GM12891 (cell line): ENCODE results near the gene CIB4.

Source experiments
- PAX5 ChIP-seq: IDR thresholded peaks from 2 replicates; pipeline ENCODE4 v1.6.1; 2011; ENCODE audit warnings: low read length, moderate library complexity, mild to moderate bottlenecking; ENCODE audit not compliant: insufficient read depth, severe bottlenecking
- POLR2A ChIP-seq: IDR thresholded peaks from 2 replicates; pipeline ENCODE4 v1.6.1; 2011; ENCODE audit warnings: low read depth, low read length, control low read depth
- POLR2AphosphoS5 ChIP-seq: IDR thresholded peaks from 2 replicates; pipeline ENCODE4 v1.6.1; 2011; ENCODE audit warnings: low read depth, low read length, control low read depth
- POU2F2 ChIP-seq: IDR thresholded peaks from 2 replicates; pipeline ENCODE4 v1.6.1; 2011; ENCODE audit warnings: low read depth, mild to moderate bottlenecking, control low read depth, low read length, moderate library complexity
- SPI1 ChIP-seq: IDR thresholded peaks from 2 replicates; pipeline ENCODE4 v1.6.1; 2011; ENCODE audit warnings: low read depth, low read length, control low read depth
- TAF1 ChIP-seq: IDR thresholded peaks from 2 replicates; pipeline ENCODE4 v1.6.1; 2011; ENCODE audit warnings: low read depth, low read length, control low read depth

GRCh38 chr2:26668041-26668440, 26.9 kb upstream of the CIB4 start:
- no peak for TF ChIP-seq POLR2AphosphoS5
- TF ChIP-seq POLR2A: no peak
- TF ChIP-seq PAX5: no peak
- no peak for TF ChIP-seq TAF1
- TF ChIP-seq SPI1: no peak
- TF ChIP-seq POU2F2: no peak
